ENCODE measurements around the gene MRPL9.

Gene MRPL9

GRCh38 chr1:151802372-151802771, 39.1 kb upstream of the MRPL9 start:
- no peak overlapping the region for H3K4me3 ChIP-seq (ENCODE audit: low read depth, low read length)
- DNase-seq (ENCODE audit: low read depth) = no peak
- TF ChIP-seq MYC (IDR thresholded peaks at IDR 0.05; ENCODE audit: low read depth, low read length) (no peak), MAX (IDR thresholded peaks at IDR 0.05; ENCODE audit: low read depth, low read length) (no peak), CTCF (IDR thresholded peaks at IDR 0.05; ENCODE audit: low read depth, low read length) (no peak), POLR2A (IDR thresholded peaks at IDR 0.05; ENCODE audit: extremely low read depth, insufficient read length) (no peak)

- DNase-seq (ENCODE audit: low read depth) = no peak
- H3K4me3 ChIP-seq (ENCODE audit: low read depth, low read length) = no peak overlapping the region
- TF ChIP-seq MAX (IDR thresholded peaks at IDR 0.05; ENCODE audit: low read depth, low read length) = no peak
- no peak for TF ChIP-seq MYC (IDR thresholded peaks at IDR 0.05; ENCODE audit: low read depth, low read length)
- TF ChIP-seq CTCF (IDR thresholded peaks at IDR 0.05; ENCODE audit: low read depth, low read length) = no peak
Measured at GRCh38 chr1:151801846-151802245, 38.5 kb upstream of the MRPL9 start.

GRCh38 chr1:151801310-151801820, 38.1 kb upstream of the MRPL9 start:
- DNase-seq (ENCODE audit: low read depth) = no peak
- H3K4me3 ChIP-seq (ENCODE audit: low read depth, low read length) = no peak overlapping the region
- TF ChIP-seq POLR2A (IDR thresholded peaks at IDR 0.05; ENCODE audit: extremely low read depth, insufficient read length) (no peak), CTCF (IDR thresholded peaks at IDR 0.05; ENCODE audit: low read depth, low read length) (no peak), MAX (IDR thresholded peaks at IDR 0.05; ENCODE audit: low read depth, low read length) (no peak), MYC (IDR thresholded peaks at IDR 0.05; ENCODE audit: low read depth, low read length) (no peak)

GRCh38 chr1:151800830-151801229, 37.5 kb upstream of the MRPL9 start:
- TF ChIP-seq CTCF (IDR thresholded peaks at IDR 0.05; ENCODE audit: low read depth, low read length) = no peak
- no peak for TF ChIP-seq MAX (IDR thresholded peaks at IDR 0.05; ENCODE audit: low read depth, low read length)
- TF ChIP-seq MYC (IDR thresholded peaks at IDR 0.05; ENCODE audit: low read depth, low read length) = no peak
- TF ChIP-seq POLR2A (IDR thresholded peaks at IDR 0.05; ENCODE audit: extremely low read depth, insufficient read length) = no peak
- H3K4me3 ChIP-seq (ENCODE audit: low read depth, low read length) = no peak overlapping the region
- no peak for DNase-seq (ENCODE audit: low read depth)

GRCh38 chr1:151799179-151800022, 36.1 kb upstream of the MRPL9 start:
- no peak overlapping the region for H3K4me3 ChIP-seq (ENCODE audit: low read depth, low read length)
- TF ChIP-seq MAX (IDR thresholded peaks at IDR 0.05; ENCODE audit: low read depth, low read length) (no peak), CTCF (IDR thresholded peaks at IDR 0.05; ENCODE audit: low read depth, low read length) (no peak), POLR2A (IDR thresholded peaks at IDR 0.05; ENCODE audit: extremely low read depth, insufficient read length) (no peak), MYC (IDR thresholded peaks at IDR 0.05; ENCODE audit: low read depth, low read length) (no peak)
- no peak for DNase-seq (ENCODE audit: low read depth)
